Measurements from ENCODE around the gene SLC16A10.
"Not testable (repeated sequence)": the region's sequence is repeated elsewhere in the genome, so short reads cannot be mapped to it uniquely, and the experiment has no call there.

SLC16A10 gene

GRCh38 chr6:111176038-111176759, 88.9 kb downstream of the SLC16A10 start:
- Mint-ChIP-seq H3K27ac (no peak overlapping the region), H3K4me3 (no peak overlapping the region), H3K36me3 (no peaks in the 10 kb centered on the region), H3K4me1 (peaks cover 0 to 2% of the 10 kb centered on the region in 2 donors), H3K27me3 (no peaks in the 10 kb centered on the region), H3K9me3 (no peaks in the 10 kb centered on the region)
- DNase-seq (no peak), ATAC-seq (replicated peaks) (no peak)

- Mint-ChIP-seq H3K36me3 (no peaks in the 10 kb centered on the region), H3K9me3 (no peaks in the 10 kb centered on the region), H3K27me3 (no peaks in the 10 kb centered on the region), H3K4me1 (peaks cover 0 to 2% of the 10 kb centered on the region in 2 donors), H3K4me3 (no peak overlapping the region), H3K27ac (no peak overlapping the region)
- DNase-seq = no peak
- ATAC-seq (replicated peaks) = no peak
Observed at GRCh38 chr6:111176760-111177099, 89.4 kb downstream of the SLC16A10 start.

GRCh38 chr6:111177131-111177530, 89.8 kb downstream of the SLC16A10 start:
- Mint-ChIP-seq H3K4me3 (no peak overlapping the region), H3K4me1 (peaks cover 0 to 2% of the 10 kb centered on the region in 2 donors), H3K27ac (no peak overlapping the region), H3K9me3 (no peaks in the 10 kb centered on the region), H3K36me3 (no peaks in the 10 kb centered on the region), H3K27me3 (no peaks in the 10 kb centered on the region)
- DNase-seq (no peak), ATAC-seq (replicated peaks) (no peak)

- Mint-ChIP-seq H3K4me3 (no peak overlapping the region), H3K27ac (no peak overlapping the region), H3K27me3 (no peaks in the 10 kb centered on the region), H3K36me3 (no peaks in the 10 kb centered on the region), H3K4me1 (no peaks in the 10 kb centered on the region), H3K9me3 (no peaks in the 10 kb centered on the region)
- DNase-seq = no peak
- peak in 1 of 2 donors; percentile 31 for ATAC-seq (replicated peaks)
Observed at GRCh38 chr6:111183702-111184517, 96.6 kb downstream of the SLC16A10 start.

- Mint-ChIP-seq H3K27me3 (no peaks in the 10 kb centered on the region), H3K27ac (no peak overlapping the region), H3K4me3 (no peak overlapping the region), H3K4me1 (no peaks in the 10 kb centered on the region), H3K36me3 (no peaks in the 10 kb centered on the region), H3K9me3 (peaks cover 0 to 4% of the 10 kb centered on the region in 2 donors)
- ATAC-seq (replicated peaks) (peak in 1 of 2 donors; percentile 33), DNase-seq (no peak)
Observed at GRCh38 chr6:111184827-111185532, 97.7 kb downstream of the SLC16A10 start.

- DNase-seq = no peak
- Mint-ChIP-seq H3K27me3 (no peaks in the 10 kb centered on the region), H3K9me3 (peaks cover 0 to 5% of the 10 kb centered on the region in 2 donors), H3K27ac (no peak overlapping the region), H3K36me3 (peaks cover 0 to 1% of the 10 kb centered on the region in 2 donors), H3K4me1 (no peaks in the 10 kb centered on the region), H3K4me3 (no peak overlapping the region)
- no peak for ATAC-seq (replicated peaks)
Observed at GRCh38 chr6:111185954-111186353, 98.7 kb downstream of the SLC16A10 start.

GRCh38 chr6:111187874-111188273, 100.6 kb downstream of the SLC16A10 start:
- no peak for DNase-seq
- Mint-ChIP-seq H3K4me1 (no peaks in the 10 kb centered on the region), H3K9me3 (peaks cover 0 to 7% of the 10 kb centered on the region in 2 donors), H3K27ac (no peak overlapping the region), H3K27me3 (no peaks in the 10 kb centered on the region), H3K4me3 (no peak overlapping the region), H3K36me3 (peaks cover 2 to 8% of the 10 kb centered on the region in 2 donors)
- ATAC-seq (replicated peaks) = no peak

GRCh38 chr6:111189666-111190210, 102.4 kb downstream of the SLC16A10 start:
- not testable (repeated sequence) for H3K4me3 Mint-ChIP-seq; H3K9me3 Mint-ChIP-seq; H3K27ac Mint-ChIP-seq; H3K27me3 Mint-ChIP-seq; DNase-seq; H3K36me3 Mint-ChIP-seq; ATAC-seq (replicated peaks); H3K4me1 Mint-ChIP-seq

- H3K36me3 Mint-ChIP-seq = peaks cover 2 to 8% of the 10 kb centered on the region in 2 donors
Observed at GRCh38 chr6:111190637-111191036, 103.3 kb downstream of the SLC16A10 start.

GRCh38 chr6:111191136-111191535, 103.8 kb downstream of the SLC16A10 start:
- DNase-seq; H3K4me1 Mint-ChIP-seq; H3K36me3 Mint-ChIP-seq; ATAC-seq (replicated peaks); H3K27ac Mint-ChIP-seq; H3K27me3 Mint-ChIP-seq; H3K4me3 Mint-ChIP-seq; H3K9me3 Mint-ChIP-seq: not testable (repeated sequence)

More at GRCh38 chr6:111190637-111191036, 103.3 kb downstream of the SLC16A10 start:
- H3K4me1 Mint-ChIP-seq = no peaks in the 10 kb centered on the region
- H3K27ac Mint-ChIP-seq = no peak overlapping the region
- no peaks in the 10 kb centered on the region for H3K27me3 Mint-ChIP-seq
- H3K4me3 Mint-ChIP-seq = no peak overlapping the region
- H3K9me3 Mint-ChIP-seq = peaks cover 0 to 7% of the 10 kb centered on the region in 2 donors
- DNase-seq (no peak), ATAC-seq (replicated peaks) (no peak)

- Mint-ChIP-seq H3K4me1 (no peaks in the 10 kb centered on the region), H3K4me3 (no peak overlapping the region), H3K36me3 (peaks cover 2 to 8% of the 10 kb centered on the region in 2 donors), H3K9me3 (peaks cover 0 to 7% of the 10 kb centered on the region in 2 donors), H3K27me3 (no peaks in the 10 kb centered on the region), H3K27ac (no peak overlapping the region)
- DNase-seq (no peak), ATAC-seq (replicated peaks) (no peak)
Observed at GRCh38 chr6:111192911-111193555, 105.7 kb downstream of the SLC16A10 start.

GRCh38 chr6:111195656-111196055, 108.4 kb downstream of the SLC16A10 start:
- no peak overlapping the region for H3K4me3 Mint-ChIP-seq
- no peaks in the 10 kb centered on the region for H3K27me3 Mint-ChIP-seq
- peaks cover 0 to 5% of the 10 kb centered on the region in 2 donors for H3K4me1 Mint-ChIP-seq
- ATAC-seq (replicated peaks) (no peak), DNase-seq (no peak)
- H3K36me3 Mint-ChIP-seq = peaks cover 2 to 8% of the 10 kb centered on the region in 2 donors
- H3K27ac Mint-ChIP-seq = no peak overlapping the region
- H3K9me3 Mint-ChIP-seq = peaks cover 0 to 3% of the 10 kb centered on the region in 2 donors

GRCh38 chr6:111198841-111199240, 111.5 kb downstream of the SLC16A10 start:
- no peak for ATAC-seq (replicated peaks)
- H3K9me3 Mint-ChIP-seq = no peaks in the 10 kb centered on the region
- H3K27ac Mint-ChIP-seq = no peak overlapping the region
- H3K36me3 Mint-ChIP-seq = no peaks in the 10 kb centered on the region
- H3K27me3 Mint-ChIP-seq = no peaks in the 10 kb centered on the region
- no peak for DNase-seq
- no peak overlapping the region for H3K4me3 Mint-ChIP-seq
- H3K4me1 Mint-ChIP-seq = peaks cover 0 to 8% of the 10 kb centered on the region in 2 donors

- DNase-seq (no peak), ATAC-seq (replicated peaks) (no peak)
- H3K4me3 Mint-ChIP-seq = no peak overlapping the region
- H3K27ac Mint-ChIP-seq = no peak overlapping the region
- peaks cover 0 to 8% of the 10 kb centered on the region in 2 donors for H3K4me1 Mint-ChIP-seq
- no peaks in the 10 kb centered on the region for H3K9me3 Mint-ChIP-seq
- no peaks in the 10 kb centered on the region for H3K27me3 Mint-ChIP-seq
- H3K36me3 Mint-ChIP-seq = no peaks in the 10 kb centered on the region
Observed at GRCh38 chr6:111199935-111200334, 112.6 kb downstream of the SLC16A10 start.
